GM23248 (cell line): ENCODE measurements around the gene NT5E. TPM values are rescaled to one million over a fixed set of nuclear protein-coding genes. Genes with fewer than 3 reads are reported as not detected.
"Not testable (repeated sequence)": the region's sequence is repeated elsewhere in the genome, so short reads cannot be mapped to it uniquely, and the experiment has no call there.

Experiments
- DNase-seq: peaks from one replicate; pipeline ENCODE4 v3.0.0-alpha.2; 2015
- H2AFZ ChIP-seq: fragments of 200-600 bp; sonication (generic); 2 replicates; pipeline ENCODE4 v1.6.1; 2016; ENCODE audit warnings: antibody characterized with exemption
- H3F3A ChIP-seq: fragments of 200-600 bp; sonication (generic); 2 replicates; pipeline ENCODE4 v1.6.1; 2016; ENCODE audit warnings: mild to moderate bottlenecking, antibody characterized with exemption, mixed run types; ENCODE audit not compliant: insufficient read depth
- H3K27ac ChIP-seq: fragments of 200-600 bp; sonication (generic); 2 replicates; pipeline ENCODE4 v1.5.1; 2016; ENCODE audit warnings: mild to moderate bottlenecking
- H3K27me3 ChIP-seq: fragments of 200-600 bp; sonication (generic); replicated peaks from 2 replicates; pipeline ENCODE4 v1.6.1; 2016; ENCODE audit warnings: mild to moderate bottlenecking; ENCODE audit not compliant: insufficient read depth
- H3K36me3 ChIP-seq: fragments of 200-600 bp; sonication (generic); 2 replicates; pipeline ENCODE4 v1.6.1; 2016; ENCODE audit warnings: low read depth, mild to moderate bottlenecking
- H3K4me1 ChIP-seq: fragments of 200-600 bp; sonication (generic); 2 replicates; pipeline ENCODE4 v1.6.1; 2016; ENCODE audit warnings: mild to moderate bottlenecking; ENCODE audit not compliant: insufficient read depth
- H3K4me2 ChIP-seq: fragments of 200-600 bp; sonication (generic); one replicate; pipeline ENCODE4 v1.6.1; 2016; ENCODE audit warnings: mild to moderate bottlenecking; ENCODE audit not compliant: unreplicated experiment
- H3K4me3 ChIP-seq: fragments of 200-600 bp; sonication (generic); 2 replicates; pipeline ENCODE4 v1.5.1; 2016; ENCODE audit warnings: mild to moderate bottlenecking
- H3K79me2 ChIP-seq: fragments of 200-600 bp; sonication (generic); 2 replicates; pipeline ENCODE4 v1.6.1; 2016; ENCODE audit warnings: mild to moderate bottlenecking; ENCODE audit not compliant: insufficient read depth
- H3K9ac ChIP-seq: fragments of 200-600 bp; sonication (generic); 2 replicates; pipeline ENCODE4 v1.6.1; 2016; ENCODE audit warnings: mild to moderate bottlenecking
- H3K9me2 ChIP-seq: fragments of 200-600 bp; sonication (generic); 2 replicates; pipeline ENCODE4 v1.6.1; 2016; ENCODE audit warnings: mixed run types, mild to moderate bottlenecking, moderate library complexity; ENCODE audit not compliant: insufficient read depth
- H3K9me3 ChIP-seq: fragments of 200-600 bp; sonication (generic); one replicate; pipeline ENCODE4 v1.6.1; 2017; ENCODE audit warnings: low read depth
- H4K20me1 ChIP-seq: fragments of 200-600 bp; sonication (generic); 2 replicates; pipeline ENCODE4 v1.6.0; 2016; ENCODE audit not compliant: insufficient read depth
- EZH2 ChIP-seq: fragments of 200-600 bp; sonication (generic); IDR thresholded peaks from 2 replicates; pipeline ENCODE4 v1.6.1; 2018; ENCODE audit warnings: antibody characterized with exemption, mild to moderate bottlenecking; ENCODE audit not compliant: insufficient read depth, poor library complexity, severe bottlenecking
- EZH2phosphoT487 ChIP-seq: fragments of 200-600 bp; sonication (generic); IDR thresholded peaks from 2 replicates; pipeline ENCODE4 v1.6.1; 2018; ENCODE audit warnings: antibody characterized with exemption, moderate library complexity, mild to moderate bottlenecking, low read depth; ENCODE audit not compliant: insufficient read depth
- WGBS, 2 experiments: methylation state at CpG; one replicate each; pipeline ENCODE4 v1.1.6; 2015 to 2017; ENCODE audit warnings: low lambda C conversion rate in 2 of 2, low coverage in 1 of 2; ENCODE audit errors: missing lambda C conversion rate in 2 of 2; 5-methylcytosine and 5-hydroxymethylcytosine counted together
- in situ Hi-C: fragments of 300-500 bp; cut with MboI; formaldehyde crosslinking; loops from 2 replicates; pipeline ENCODE4 v1.15.0; 2020
- polyA plus RNA-seq: library from polyadenylated mRNA; unstranded; fragments of >200 nt; fragmentation: Nextera tagmentation; extraction: Ambion mirVana; gene quantifications from 2 replicates; pipeline ENCODE4 v1.2.1, GENCODE V29; 2016
- total RNA-seq: library from RNA; depleted of rRNA; stranded (reverse); fragments of >200 nt; shearing (Covaris generic); gene quantifications from 2 replicates; pipeline ENCODE4 v1.2.3, GENCODE V29; 2014

The NT5E gene
- total and polyA plus RNA-seq, 2 experiments from 2014 or later, result 201 to 264 TPM

DNA sequence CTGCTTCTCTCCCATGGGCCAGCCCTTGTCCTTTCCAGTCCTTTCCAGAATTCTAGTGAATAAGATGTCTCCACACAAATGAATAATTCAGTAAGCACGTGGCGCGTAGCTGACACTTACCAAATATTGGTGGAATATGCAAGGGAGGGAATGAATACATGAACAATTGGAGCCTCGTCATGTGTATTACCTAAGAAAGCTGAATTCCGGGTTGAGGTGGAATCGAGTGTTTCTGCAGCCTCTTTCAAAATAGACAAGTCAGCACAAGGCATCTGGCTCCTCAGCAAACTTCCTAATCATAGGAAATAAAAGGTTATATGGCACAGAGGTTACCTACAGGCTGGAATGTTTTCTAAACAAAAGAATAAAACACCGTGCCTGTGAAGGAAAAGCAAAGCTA lies 47.0 kb upstream of the NT5E start:
- peak overlapping the region; percentile 50 for H3K4me3 ChIP-seq
- no peaks in the 10 kb centered on the region for H3K79me2 ChIP-seq
- H3F3A ChIP-seq, result peaks cover 51% of the 10 kb centered on the region
- in situ Hi-C loops, result no loop called here
- no peak for TF ChIP-seq EZH2
- no peak for TF ChIP-seq EZH2phosphoT487
- WGBS, 2 experiments, result 79 to 80% methylated on average over 7 of the region's 7 CpGs
- H3K27ac ChIP-seq, result peak overlapping the region; percentile 97
- DNase-seq, result peak; percentile 9
- peak overlapping the region; percentile 54 for H2AFZ ChIP-seq
- H3K4me2 ChIP-seq, result peak overlapping the region; percentile 91
- peaks cover 60% of the 10 kb centered on the region for H3K4me1 ChIP-seq
- H3K9ac ChIP-seq, result peak overlapping the region; percentile 74
- H4K20me1 ChIP-seq, result no peaks in the 10 kb centered on the region
- H3K9me2 ChIP-seq, result no peaks in the 10 kb centered on the region
- no peaks in the 10 kb centered on the region for H3K9me3 ChIP-seq
- no peaks in the 10 kb centered on the region for H3K36me3 ChIP-seq
- H3K27me3 ChIP-seq, result no peaks in the 10 kb centered on the region

DNA sequence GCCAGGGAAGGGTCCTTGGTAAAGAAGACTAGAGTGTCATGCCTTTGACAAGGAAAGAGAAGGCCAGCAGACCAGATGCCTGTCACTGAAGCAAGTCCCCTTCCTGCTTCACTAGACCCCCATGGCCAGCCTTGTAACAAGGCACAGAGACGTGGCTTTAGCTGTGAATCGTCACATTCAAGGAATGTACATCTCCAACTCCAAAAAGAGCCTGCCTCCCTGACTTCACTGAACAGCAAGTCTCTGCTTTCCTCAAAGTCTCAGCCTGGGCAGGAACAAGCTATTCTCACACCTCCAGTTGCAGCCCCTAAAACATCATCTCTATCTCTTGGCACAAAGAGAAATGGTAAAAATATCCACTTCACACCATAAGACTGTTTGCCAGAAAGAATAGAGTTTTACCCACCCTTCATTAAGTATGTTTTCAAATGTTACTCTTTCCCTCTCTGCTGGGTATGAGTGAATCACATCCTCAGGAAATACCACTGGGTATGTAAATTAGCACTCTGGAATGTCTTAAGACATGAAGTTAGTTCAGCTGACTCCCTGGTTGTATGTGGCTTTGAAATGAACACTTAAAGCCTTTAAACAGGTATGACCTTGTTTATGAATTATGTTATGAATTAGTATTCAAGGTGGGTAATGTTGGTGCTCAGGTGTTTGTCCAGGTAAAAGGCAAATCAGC lies 46.4 kb upstream of the NT5E start:
- no peaks in the 10 kb centered on the region for H3K79me2 ChIP-seq
- H3K9me3 ChIP-seq, result no peaks in the 10 kb centered on the region
- H3K4me3 ChIP-seq, result peak overlapping the region; percentile 50
- H3F3A ChIP-seq, result peaks cover 51% of the 10 kb centered on the region
- no peaks in the 10 kb centered on the region for H3K27me3 ChIP-seq
- H3K36me3 ChIP-seq, result no peaks in the 10 kb centered on the region
- peak overlapping the region; percentile 97 for H3K27ac ChIP-seq
- 0 to 6% methylated on average over 2 of the region's 2 CpGs for WGBS, 2 experiments
- peak; percentile 91 for DNase-seq
- peaks cover 60% of the 10 kb centered on the region for H3K4me1 ChIP-seq
- H2AFZ ChIP-seq, result peak overlapping the region; percentile 54
- in situ Hi-C loops, result no loop called here
- peak overlapping the region; percentile 91 for H3K4me2 ChIP-seq
- peak overlapping the region; percentile 74 for H3K9ac ChIP-seq
- no peaks in the 10 kb centered on the region for H4K20me1 ChIP-seq
- H3K9me2 ChIP-seq, result no peaks in the 10 kb centered on the region
- peak; percentile 50; the same call in 1 of the 2 replicates for TF ChIP-seq EZH2phosphoT487
- TF ChIP-seq EZH2, result no peak

DNA sequence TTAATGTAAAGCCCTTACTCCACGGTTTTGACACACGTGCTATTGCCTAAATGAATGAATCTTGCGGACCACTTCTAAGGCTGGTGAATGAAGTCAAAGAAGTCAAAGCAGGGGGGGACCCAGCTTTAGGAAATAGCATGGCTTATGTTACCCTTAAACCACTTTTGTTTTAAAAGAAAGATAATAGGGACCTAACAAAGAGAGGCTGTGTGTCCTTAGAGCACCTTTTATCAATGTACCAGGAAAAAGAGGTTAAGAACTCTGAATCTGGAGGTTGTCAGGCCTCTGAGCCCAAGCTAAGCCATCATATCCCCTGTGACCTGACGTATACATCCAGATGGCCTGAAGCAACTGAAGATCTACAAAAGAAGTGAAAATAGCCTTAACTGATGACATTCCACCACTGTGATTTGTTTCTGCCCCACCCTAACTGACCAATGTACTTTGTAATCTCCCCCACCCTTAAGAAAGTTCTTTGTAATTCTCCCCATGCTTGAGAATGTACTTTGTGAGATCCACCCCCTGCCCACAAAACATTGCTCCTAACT lies 45.8 kb upstream of the NT5E start:
- Histone ChIP-seq H3K4me1 (peaks cover 60% of the 10 kb centered on the region), H3K27ac (peak overlapping the region; percentile 97), H3K4me3 (peak overlapping the region; percentile 50), H2AFZ (peak overlapping the region; percentile 14; the same call in 1 of the 2 replicates), H3K4me2 (peak overlapping the region; percentile 91), H3K9ac (peak overlapping the region; percentile 74), H3F3A (peaks cover 51% of the 10 kb centered on the region)
- H3K27me3 ChIP-seq, H3K9me2 ChIP-seq, H3K9me3 ChIP-seq, H3K36me3 ChIP-seq, H4K20me1 ChIP-seq, H3K79me2 ChIP-seq, in situ Hi-C loops: not testable (repeated sequence)
- peak; percentile 45 for DNase-seq
- WGBS, 2 experiments, result 59 to 60% methylated on average over 4 of the region's 4 CpGs

DNA sequence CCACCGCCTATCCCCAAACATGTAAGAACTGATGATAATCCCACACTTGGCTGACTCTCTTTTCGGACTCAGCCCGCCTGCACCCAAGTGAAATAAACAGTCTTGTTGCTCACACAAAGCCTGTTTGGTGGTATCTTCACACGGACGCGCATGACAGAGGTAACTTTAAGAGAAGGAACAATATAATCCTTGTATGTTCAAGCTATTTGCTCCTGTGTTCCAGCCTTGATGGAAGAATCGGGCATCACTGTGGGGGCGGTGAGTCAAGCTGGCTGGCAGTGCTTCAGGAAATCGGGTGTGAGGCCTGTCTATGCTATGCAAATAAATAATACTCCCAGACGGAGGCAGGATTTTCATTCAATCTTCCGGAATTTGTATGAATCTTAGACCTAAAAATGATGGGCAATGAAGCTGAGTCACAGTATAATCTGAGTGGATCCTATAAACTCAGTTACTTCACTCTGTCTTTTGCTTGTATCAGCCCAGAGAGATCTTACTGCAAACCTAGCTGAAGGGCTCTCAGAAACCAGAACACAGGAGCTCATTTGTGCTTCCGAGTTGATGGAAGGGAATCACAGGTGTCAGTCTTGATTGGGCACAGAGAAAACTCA lies 45.2 kb upstream of the NT5E start:
- H3K4me1 ChIP-seq, result peaks cover 60% of the 10 kb centered on the region

More for the DNA sequence above, 45.2 kb upstream of the NT5E start:
- Histone ChIP-seq H3K9me2 (no peaks in the 10 kb centered on the region), H4K20me1 (no peaks in the 10 kb centered on the region), H3F3A (peaks cover 51% of the 10 kb centered on the region), H3K9ac (peak overlapping the region; percentile 74), H3K4me3 (peak overlapping the region; percentile 50), H3K27me3 (no peaks in the 10 kb centered on the region), H2AFZ (peak overlapping the region; percentile 14), H3K79me2 (no peaks in the 10 kb centered on the region), H3K36me3 (no peaks in the 10 kb centered on the region), H3K4me2 (peak overlapping the region; percentile 91), H3K27ac (peak overlapping the region; percentile 97), H3K9me3 (no peaks in the 10 kb centered on the region)
- TF ChIP-seq EZH2phosphoT487, result no peak
- TF ChIP-seq EZH2, result no peak
- WGBS, 2 experiments, result 10 to 19% methylated on average over 12 of the region's 12 CpGs
- in situ Hi-C loops, result no loop called here
- DNase-seq, result peak; percentile 96
